BE2C (cell line): ENCODE results near the gene TRNP1.

Experiments
- DNase-seq: peaks from one replicate; pipeline ENCODE4 v3.0.0-alpha.2; 2020
- H3K27me3 ChIP-seq: fragments of 250-450 bp; sonication (Bioruptor Pico); 2 replicates; pipeline ENCODE4 v1.5.1; 2020; ENCODE audit warnings: mild to moderate bottlenecking
- H3K36me3 ChIP-seq: fragments of 250-450 bp; sonication (Bioruptor Pico); 2 replicates; pipeline ENCODE4 v1.5.1; 2020; ENCODE audit warnings: mild to moderate bottlenecking
- H3K4me1 ChIP-seq: fragments of 250-450 bp; sonication (Bioruptor Pico); 2 replicates; pipeline ENCODE4 v1.5.1; 2020
- H3K4me3 ChIP-seq: 2 replicates; pipeline ENCODE4 v1.5.1; 2011; ENCODE audit warnings: low read depth, low read length
- H3K9me3 ChIP-seq: fragments of 250-450 bp; sonication (Bioruptor Pico); 2 replicates; pipeline ENCODE4 v1.5.1; 2020
- TF ChIP-seq, protein P1 (sequence below): IDR thresholded peaks from 2 replicates; pipeline ENCODE4 v1.5.1; 2012; ENCODE audit warnings: mild to moderate bottlenecking, low read depth, low read length

TRNP1 gene

GRCh38 chr1:26949926-26950319 is 43.6 kb upstream of the TRNP1 start:
- Histone ChIP-seq H3K4me3 (no peak overlapping the region), H3K4me1 (no peaks in the 10 kb centered on the region), H3K36me3 (peaks cover 4% of the 10 kb centered on the region), H3K27me3 (no peaks in the 10 kb centered on the region), H3K9me3 (no peaks in the 10 kb centered on the region)
- TF ChIP-seq, protein P1, sequence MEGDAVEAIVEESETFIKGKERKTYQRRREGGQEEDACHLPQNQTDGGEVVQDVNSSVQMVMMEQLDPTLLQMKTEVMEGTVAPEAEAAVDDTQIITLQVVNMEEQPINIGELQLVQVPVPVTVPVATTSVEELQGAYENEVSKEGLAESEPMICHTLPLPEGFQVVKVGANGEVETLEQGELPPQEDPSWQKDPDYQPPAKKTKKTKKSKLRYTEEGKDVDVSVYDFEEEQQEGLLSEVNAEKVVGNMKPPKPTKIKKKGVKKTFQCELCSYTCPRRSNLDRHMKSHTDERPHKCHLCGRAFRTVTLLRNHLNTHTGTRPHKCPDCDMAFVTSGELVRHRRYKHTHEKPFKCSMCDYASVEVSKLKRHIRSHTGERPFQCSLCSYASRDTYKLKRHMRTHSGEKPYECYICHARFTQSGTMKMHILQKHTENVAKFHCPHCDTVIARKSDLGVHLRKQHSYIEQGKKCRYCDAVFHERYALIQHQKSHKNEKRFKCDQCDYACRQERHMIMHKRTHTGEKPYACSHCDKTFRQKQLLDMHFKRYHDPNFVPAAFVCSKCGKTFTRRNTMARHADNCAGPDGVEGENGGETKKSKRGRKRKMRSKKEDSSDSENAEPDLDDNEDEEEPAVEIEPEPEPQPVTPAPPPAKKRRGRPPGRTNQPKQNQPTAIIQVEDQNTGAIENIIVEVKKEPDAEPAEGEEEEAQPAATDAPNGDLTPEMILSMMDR, result no peak
- DNase-seq, result no peak

DNA sequence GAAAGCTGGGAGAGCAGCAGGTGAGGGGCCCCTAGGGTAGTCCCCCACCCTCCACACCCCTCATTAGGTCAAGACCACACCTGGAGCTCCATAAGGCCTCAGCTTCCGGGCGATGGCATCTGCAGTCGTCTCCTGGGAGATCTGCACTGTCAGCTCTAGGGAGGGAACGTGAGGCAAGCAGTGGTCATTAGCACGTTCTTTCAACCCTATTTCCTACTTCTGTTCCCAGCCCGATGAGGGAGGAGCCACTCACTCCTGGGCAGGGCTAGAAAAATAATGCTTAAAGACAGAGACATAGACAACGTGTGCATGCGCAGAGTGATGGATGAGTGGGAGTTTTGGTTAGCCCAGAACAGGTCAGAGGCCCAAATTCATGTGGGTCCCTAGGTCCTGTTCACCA is 42.9 kb upstream of the TRNP1 start:
- TF ChIP-seq, protein P1, result no peak
- no peaks in the 10 kb centered on the region for H3K9me3 ChIP-seq
- DNase-seq, result no peak
- no peaks in the 10 kb centered on the region for H3K27me3 ChIP-seq
- no peak overlapping the region for H3K4me3 ChIP-seq
- no peaks in the 10 kb centered on the region; the same call in 1 of the 2 replicates for H3K36me3 ChIP-seq
- H3K4me1 ChIP-seq, result no peaks in the 10 kb centered on the region

GRCh38 chr1:26951216-26951615 is 42.3 kb upstream of the TRNP1 start:
- TF ChIP-seq, protein P1, result no peak

DNA sequence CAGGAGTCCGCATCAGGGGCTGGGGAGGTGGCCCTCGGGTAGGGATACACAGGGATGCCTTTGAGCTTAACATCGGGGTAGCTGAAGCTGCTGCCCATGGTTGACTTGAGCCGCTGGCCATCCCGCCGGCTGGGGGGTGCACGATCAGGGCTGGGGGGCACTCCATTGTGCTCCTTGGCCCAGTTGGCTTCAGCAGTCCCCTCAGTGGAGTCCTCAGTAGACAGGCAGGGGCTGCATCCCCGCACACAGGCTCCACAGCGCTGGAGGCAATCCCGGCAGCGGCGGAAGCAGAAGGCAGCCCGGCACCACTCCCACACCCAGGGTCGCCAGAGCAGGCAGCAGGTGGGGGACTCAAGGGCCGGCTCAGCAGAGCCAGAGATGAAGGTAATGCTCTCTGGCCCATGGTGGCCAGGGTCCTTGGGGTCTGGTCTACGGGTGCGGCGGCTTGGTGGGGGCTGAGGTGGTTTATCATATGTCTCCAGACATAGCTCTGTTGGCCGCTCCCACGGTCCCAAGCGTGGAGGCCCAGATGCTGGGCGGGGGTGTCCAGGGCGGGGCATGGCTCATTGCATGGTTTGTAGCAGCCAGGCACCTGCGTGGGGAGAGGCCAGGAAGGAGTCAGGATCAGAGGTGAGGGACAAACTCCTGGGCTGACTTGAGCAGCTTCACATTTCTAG is 41.5 kb upstream of the TRNP1 start:
- no peaks in the 10 kb centered on the region; the same call in 1 of the 2 replicates for H3K36me3 ChIP-seq
- TF ChIP-seq, protein P1, result no peak
- H3K27me3 ChIP-seq, result no peaks in the 10 kb centered on the region
- DNase-seq, result no peak
- H3K9me3 ChIP-seq, result no peaks in the 10 kb centered on the region
- no peaks in the 10 kb centered on the region for H3K4me1 ChIP-seq
- H3K4me3 ChIP-seq, result no peak overlapping the region

More at GRCh38 chr1:26951216-26951615, 42.3 kb upstream of the TRNP1 start:
- no peaks in the 10 kb centered on the region for H3K4me1 ChIP-seq
- H3K9me3 ChIP-seq, result no peaks in the 10 kb centered on the region
- no peaks in the 10 kb centered on the region for H3K27me3 ChIP-seq
- H3K36me3 ChIP-seq, result no peaks in the 10 kb centered on the region; the same call in 1 of the 2 replicates
- H3K4me3 ChIP-seq, result no peak overlapping the region
- DNase-seq, result no peak

GRCh38 chr1:26953374-26953773 is 40.1 kb upstream of the TRNP1 start:
- no peaks in the 10 kb centered on the region for H3K9me3 ChIP-seq
- no peak for DNase-seq
- TF ChIP-seq, protein P1, result no peak
- H3K36me3 ChIP-seq, result no peaks in the 10 kb centered on the region
- H3K4me3 ChIP-seq, result no peak overlapping the region
- H3K27me3 ChIP-seq, result peaks cover 2% of the 10 kb centered on the region
- H3K4me1 ChIP-seq, result no peaks in the 10 kb centered on the region

DNA sequence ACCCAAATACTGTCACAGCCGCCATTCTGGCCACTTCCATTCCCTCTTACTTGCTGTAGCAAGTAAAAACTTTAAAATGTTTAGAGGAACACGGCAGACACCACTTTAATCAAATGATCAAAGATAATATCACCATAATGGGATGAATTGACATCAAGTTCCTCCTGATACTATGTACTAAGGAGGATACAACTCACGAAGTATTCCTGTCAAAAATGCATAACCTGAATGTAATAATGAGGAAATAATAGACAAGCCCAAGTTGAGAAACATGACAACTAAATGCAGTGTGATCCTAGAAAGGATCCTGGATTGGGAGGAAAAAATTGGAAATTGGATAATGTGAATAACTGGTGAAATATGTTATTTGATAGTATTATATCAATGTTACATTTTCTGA is 37.2 kb upstream of the TRNP1 start:
- Histone ChIP-seq H3K4me3 (no peak overlapping the region), H3K36me3 (no peaks in the 10 kb centered on the region), H3K27me3 (peaks cover 32% of the 10 kb centered on the region), H3K4me1 (no peaks in the 10 kb centered on the region), H3K9me3 (no peaks in the 10 kb centered on the region)
- no peak for DNase-seq
- TF ChIP-seq, protein P1, result no peak
